Measurements from ENCODE around the gene TOR4A.

The TOR4A gene

GRCh38 chr9:137307255-137308056, 29.9 kb downstream of the TOR4A start:
- DNase-seq (ENCODE audit: low spot score), result peak; percentile 52

GRCh38 chr9:137308057-137308619, 30.6 kb downstream of the TOR4A start:
- peak; percentile 70 for DNase-seq (ENCODE audit: low spot score)

GRCh38 chr9:137309368-137310188, 32.1 kb downstream of the TOR4A start:
- no peak for DNase-seq (ENCODE audit: low spot score)

GRCh38 chr9:137310189-137311052, 32.9 kb downstream of the TOR4A start:
- DNase-seq (ENCODE audit: low spot score), result peak; percentile 48

- peak; percentile 52 for DNase-seq (ENCODE audit: low spot score)
These were observed 33.9 kb downstream of the TOR4A start for GRCh38 chr9:137311171-137311985.

- DNase-seq (ENCODE audit: low spot score), result no peak
These were observed 34.7 kb downstream of the TOR4A start for GRCh38 chr9:137311986-137312851.

GRCh38 chr9:137312852-137313325, 35.4 kb downstream of the TOR4A start:
- DNase-seq (ENCODE audit: low spot score), result peak; percentile 48

GRCh38 chr9:137313326-137313936, 35.9 kb downstream of the TOR4A start:
- DNase-seq (ENCODE audit: low spot score), result peak; percentile 55

GRCh38 chr9:137313956-137314560, 36.5 kb downstream of the TOR4A start:
- peak; percentile 69 for DNase-seq (ENCODE audit: low spot score)

- DNase-seq (ENCODE audit: low spot score), result peak; percentile 58
These were observed 37.3 kb downstream of the TOR4A start for GRCh38 chr9:137314561-137315560.

GRCh38 chr9:137315581-137316011, 38.1 kb downstream of the TOR4A start:
- no peak for DNase-seq (ENCODE audit: low spot score)

GRCh38 chr9:137316012-137316981, 38.8 kb downstream of the TOR4A start:
- peak; percentile 87 for DNase-seq (ENCODE audit: low spot score)

- peak; percentile 57 for DNase-seq (ENCODE audit: low spot score)
These were observed 39.6 kb downstream of the TOR4A start for GRCh38 chr9:137317021-137317717.

GRCh38 chr9:137317718-137318511, 40.4 kb downstream of the TOR4A start:
- no peak for DNase-seq (ENCODE audit: low spot score)

GRCh38 chr9:137318602-137319001, 41.1 kb downstream of the TOR4A start:
- DNase-seq (ENCODE audit: low spot score), result no peak
